NOMO-1 (cell line): ENCODE results near the gene ATL1.
A peak's percentile ranks its signal among the peaks of the same experiment; 100 is the strongest.
"Not testable (repeated sequence)": the region's sequence is repeated elsewhere in the genome, so short reads cannot be mapped to it uniquely, and the experiment has no call there.

Experiments used
- DNase-seq, 2 experiments: peaks; one replicate each; lab custom pipeline; 2025; ENCODE audit not compliant: unreplicated experiment in 2 of 2; lab: John Stamatoyannopoulos, UW

Gene ATL1

DNA sequence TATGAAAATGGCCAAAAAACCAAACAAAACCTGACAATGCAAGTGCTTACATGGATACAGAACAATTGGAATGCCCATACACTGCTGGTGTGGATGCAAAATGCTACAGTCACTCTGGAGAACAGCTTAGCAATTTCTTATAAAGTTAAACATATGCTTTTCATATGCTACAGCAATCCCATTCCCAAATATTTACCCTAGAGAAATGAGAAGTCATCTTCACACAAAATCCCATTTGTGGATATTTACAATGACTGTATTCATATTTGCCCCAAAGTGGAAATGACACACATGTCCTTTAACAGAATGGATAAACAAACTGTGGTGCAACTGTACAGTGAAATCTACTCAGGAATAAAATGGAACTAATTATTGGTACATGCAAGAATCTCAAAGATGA is 87.8 kb downstream of the ATL1 start:
- DNase-seq: no peak

DNA sequence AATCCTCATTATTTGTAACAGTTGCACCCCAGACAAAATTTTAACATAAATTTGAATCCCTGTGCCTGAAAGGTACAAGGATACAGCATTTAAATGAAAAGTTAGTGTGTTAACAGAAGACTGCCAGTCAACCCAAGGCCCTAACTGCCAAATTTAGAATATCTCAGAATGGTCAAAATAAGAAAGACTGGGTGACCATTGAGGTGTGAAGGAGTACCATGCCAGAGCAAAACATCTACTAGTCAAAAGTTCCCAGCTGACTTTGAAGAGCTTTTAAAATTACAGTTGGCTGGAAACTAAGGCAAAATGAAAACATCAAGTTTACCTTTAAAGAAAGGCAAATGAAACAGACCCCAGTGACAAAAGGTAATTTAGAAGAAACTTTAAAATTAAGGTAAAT is 89.7 kb downstream of the ATL1 start:
- no peak for DNase-seq

DNA sequence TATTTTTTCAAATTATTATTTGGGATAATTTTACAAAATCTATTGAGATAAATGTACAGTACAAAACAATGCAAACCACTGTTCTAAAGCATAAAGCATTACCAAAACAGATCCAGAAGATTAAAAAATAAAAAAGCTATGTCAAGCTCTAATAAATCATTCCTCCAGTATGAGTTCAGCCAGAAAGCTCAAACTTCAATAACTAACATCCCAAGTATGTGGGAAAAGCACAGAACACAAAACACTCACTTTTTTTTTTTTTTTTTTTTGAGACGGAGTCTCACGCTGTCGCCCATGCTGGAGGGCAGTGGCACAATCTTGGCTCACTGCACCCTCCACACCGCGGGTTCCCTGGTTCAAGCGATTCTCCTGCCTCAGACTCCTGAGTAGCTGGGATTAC is 96.8 kb downstream of the ATL1 start:
- DNase-seq: no peak

DNA sequence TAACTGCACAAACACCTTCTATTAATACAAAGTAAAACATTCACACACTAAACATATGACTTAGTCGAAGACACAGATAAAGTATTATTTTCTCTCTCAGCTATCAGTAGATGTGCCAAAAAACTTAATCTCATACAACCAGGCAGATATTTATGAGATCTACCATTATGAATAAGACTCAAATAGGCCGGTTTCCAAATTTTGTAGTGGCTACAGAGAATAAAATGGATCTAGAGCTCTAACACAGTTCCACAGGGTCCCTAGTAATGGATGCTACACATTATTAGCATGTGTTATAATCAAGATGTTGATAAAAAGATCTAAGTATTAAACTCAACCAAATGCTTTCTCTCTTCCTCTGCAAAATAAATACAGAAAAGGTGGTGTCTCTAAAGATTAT is 97.8 kb downstream of the ATL1 start:
- DNase-seq: no peak

DNA sequence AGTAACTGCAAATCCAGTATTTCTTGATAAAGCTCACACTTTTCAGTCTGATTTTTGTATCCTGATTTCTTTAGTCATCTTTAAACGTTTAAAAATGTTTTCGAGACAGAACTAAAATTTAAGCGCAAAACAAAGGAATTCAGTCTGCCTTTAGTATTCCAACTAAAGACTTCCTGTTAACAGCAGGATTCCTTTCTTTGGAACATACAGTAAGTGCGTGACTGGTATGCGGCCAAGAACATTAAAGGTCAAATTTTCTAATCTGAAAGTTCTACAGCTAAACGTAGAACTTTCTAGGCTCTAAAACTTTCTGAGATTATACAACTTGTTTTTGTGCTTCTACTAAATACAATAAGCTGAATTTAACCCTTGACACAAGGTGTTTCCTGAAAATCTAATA is 98.3 kb downstream of the ATL1 start:
- DNase-seq: no peak

DNA sequence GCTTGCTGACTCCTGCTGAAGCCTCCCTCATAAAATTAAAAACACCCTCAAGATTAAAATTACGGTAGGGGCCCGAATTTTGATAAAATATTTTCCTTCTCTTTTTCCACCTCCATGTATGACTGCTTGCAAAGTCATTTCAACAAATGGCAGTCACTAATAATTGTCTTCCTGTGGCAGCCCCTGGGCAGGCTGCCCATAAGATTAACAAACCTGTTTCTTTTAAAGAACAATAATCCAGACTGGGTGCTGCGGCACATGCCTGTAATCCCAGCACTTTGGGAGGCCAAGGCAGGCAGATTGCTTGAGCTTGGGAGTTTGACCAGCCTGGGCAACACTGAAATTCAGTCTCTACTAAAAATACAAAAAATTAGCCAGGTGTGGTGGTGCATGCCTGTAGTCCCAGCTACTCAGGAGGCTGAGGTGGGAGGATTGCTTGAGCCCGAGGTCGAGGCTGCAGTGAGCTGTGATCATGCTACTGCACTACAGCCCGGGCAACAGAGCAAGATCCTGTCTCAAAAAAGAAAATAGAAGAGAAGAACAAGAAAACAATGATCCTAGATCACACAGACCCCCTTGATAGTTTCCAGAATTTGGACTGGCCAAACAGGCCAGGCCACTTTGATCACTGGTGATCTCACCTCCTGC is 99.5 kb downstream of the ATL1 start:
- no peak for DNase-seq

DNA sequence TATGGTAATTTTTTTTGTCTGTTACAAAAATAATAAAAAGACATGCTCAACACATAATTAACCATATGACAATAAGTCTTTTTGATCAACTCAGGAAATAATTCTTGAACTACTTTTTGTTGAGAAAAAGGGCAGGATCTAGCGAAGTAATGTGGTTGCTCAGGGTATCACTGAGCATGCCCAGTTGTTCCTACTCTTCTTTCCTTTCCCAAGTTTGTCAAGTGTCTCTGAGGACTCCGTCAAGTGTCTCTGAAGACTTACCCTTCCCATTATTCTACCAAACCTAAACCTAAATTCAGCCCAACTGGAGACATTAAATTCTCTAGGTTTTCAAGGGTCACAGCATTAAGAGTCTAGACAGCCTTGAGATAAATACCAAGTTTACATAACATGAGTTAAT is 104.6 kb downstream of the ATL1 start:
- DNase-seq: not testable (repeated sequence)

DNA sequence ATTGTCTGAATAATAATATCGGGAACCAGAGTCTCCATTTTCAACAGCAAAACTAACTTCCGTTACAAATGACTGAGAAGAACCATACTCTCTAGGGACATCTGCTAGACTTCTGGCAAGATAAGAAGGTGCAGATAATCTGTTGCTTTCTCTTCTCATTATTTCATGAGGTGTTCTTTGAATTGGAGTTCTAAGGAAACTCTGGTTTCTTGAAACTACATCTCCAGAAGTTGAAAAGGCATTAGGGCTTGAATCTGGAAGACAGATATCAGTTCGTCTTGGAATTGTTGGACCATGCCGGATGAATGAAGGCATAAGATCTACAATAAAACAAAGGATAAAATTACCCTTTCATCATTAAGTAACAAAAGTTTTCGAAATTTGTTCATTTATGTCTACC is 105.4 kb downstream of the ATL1 start:
- DNase-seq: not testable (repeated sequence)

DNA sequence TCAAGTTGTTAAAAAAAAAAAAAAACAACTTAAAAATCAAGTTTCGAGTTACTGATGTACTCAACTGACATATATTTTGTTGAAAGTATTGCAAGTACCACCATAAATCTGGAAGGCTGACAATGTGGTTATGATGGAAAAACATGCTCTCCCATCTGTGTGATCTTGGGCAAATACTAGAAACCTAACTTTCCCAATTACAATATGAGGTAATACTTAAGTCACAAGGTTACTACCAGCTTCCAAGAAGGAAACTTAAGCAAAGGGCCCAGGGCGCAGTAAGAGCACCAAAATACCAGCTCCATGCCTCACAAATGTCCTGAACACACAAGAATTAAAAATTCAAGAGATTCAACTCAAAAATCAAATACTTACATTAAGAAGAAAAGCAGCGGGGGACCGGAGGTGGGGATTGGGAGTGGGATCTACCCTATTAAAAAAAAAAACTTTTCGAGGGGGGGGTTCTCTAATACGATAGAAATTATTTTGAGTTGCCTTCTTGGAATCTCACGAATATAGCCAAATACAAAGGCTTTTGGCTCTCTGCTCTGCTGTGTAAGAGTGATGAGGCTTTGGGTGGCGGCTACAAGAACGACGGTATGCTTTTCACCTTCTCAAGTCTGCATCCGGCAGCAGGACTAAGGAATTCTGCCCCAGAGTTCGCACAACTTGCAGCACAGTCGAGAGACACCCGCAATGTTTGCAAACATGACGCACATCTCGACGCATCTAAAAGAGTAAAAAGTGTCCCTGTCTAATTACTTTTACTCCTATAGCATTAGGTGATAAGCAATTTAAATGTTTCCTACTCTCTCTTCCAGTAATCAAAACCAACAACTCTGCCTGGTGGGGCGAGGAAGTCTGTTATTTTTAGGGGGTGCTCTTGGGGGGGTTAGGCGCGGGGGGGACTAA is 107.1 kb downstream of the ATL1 start:
- DNase-seq: peak in 1 of 2 experiments; percentile 8

DNA sequence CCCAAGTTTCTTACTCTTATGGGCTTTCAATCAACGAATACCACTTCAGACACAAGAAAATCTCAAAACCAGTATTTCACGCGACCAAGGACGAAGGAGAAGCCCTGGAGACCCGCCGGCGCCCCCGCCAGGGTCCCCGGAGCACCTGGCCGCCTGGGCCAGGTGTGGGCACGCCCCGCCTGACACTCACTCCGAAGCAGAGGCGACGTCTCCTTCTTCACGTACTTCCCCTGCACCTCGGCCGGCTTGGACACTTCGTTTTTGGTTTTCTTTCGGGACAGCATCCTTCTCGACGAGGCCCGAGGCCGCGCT is 107.7 kb downstream of the ATL1 start:
- DNase-seq: no peak

DNA sequence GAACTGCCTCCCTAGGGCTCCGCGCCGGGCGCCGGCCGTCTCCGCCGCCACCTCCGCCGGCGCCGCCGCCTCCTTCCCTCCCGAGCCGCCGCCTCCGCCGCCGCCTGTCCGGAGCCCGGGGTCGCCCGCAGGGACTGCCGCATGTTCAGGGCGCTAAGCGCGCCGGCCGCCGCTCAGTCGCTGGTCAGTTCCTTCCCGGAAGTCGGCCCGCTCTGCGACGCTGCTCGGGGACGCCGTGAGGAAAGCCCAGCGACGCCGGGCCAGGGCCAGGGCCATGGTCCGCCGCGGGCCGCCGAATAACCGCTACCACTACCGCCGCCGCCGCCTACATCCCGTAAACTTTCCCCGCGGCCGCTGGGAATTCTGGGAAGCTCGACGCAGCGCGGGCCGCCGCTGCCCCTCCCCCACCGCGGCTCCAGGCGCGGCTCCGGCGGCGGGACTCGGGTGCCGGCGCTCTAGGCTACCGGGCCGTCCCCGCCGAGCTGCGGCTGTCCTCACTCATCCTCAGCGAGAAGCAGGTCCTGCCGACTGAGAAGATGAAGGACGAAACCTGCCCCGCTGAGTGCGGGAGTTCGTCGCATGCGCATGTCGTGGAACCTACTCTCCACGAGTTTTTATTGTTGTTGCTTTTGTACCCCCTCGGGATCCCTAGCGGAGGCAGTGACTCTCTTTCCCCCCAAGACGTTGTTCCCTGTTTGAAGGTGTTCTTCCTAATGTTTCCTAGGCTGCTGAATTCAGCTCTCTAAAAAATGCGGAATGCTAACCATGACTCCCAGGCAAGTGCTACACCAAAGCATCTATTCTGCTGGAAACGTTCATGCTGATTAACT is 108.3 kb downstream of the ATL1 start, which contains the start of gene SAV1:
TSS of gene SAV1 (minus strand) at position 311 of the 830 bp plus-strand sequence. CDS start 339 bp downstream, outside the sequence.
- DNase-seq: peak; percentile 27 to 29

DNA sequence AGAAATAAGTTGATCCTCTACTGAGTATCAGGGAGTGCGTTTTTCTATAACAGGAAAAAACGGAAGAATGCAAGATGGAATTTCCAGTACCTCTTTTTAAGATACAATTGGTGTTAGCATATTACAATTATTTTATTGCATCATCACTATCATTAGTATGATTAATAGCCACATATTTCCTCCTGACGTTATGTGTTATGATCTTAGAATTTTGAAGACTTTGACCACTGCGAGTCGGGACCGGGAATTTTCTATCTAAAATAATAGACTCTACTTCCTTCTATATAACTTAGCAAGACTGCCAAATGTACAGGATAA is 108.8 kb downstream of the ATL1 start:
- DNase-seq: no peak

DNA sequence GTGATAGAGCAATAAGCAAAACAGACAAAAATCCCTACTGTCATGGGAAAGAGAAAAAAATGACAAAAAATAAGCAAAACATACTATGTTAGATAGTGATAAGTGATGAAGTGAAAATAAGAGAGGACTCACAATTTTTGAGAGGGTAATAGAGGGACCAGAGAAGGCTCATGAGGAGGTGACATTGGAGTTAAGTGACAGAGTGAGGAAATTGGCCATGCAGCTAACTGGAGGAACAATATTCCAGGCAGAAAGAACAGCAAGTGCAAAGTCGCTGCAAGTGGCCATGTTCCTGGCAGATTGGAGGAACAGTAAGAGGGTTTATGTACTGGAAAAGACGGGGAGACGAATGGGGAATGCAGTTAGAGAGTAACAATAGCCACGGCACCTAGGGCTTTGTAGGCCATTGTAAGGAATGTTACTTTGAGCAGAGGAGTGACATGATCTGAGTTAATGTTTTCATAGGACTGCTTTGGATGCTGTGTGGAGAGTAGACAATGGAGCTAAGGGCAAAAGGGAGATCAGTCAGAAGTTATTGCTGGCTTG is 109.6 kb downstream of the ATL1 start:
- DNase-seq: no peak

DNA sequence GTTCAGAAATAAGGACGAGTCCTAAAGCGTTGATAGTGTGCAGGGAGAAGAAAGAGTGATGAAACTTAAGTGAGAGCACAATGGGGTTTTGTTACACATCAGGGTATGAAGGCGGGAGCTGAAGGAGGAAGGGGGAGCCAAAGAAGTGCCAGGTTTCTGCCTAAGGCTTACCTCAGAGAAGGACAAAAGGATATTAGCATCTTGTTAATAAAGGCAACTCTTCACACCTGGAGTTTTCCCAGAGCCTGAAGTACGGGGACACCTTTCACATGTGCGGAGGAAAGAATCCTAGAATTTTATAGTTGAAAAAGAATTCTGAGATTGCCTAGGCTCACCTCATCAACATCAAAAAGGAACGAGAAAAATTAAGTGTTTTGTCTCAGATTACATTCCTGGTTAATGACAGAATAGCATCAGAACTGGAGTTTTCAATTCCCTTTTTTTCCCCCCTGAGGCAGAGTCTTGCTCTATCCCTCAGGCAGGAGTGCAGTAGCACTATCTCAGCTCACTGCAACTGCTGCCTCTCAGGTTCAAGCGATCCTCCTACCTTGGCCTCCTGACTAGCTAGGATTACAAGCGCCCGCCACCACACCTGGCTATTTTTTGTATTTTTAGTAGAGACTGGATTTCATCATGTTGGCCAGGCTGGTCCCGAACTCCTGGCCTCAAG is 110.4 kb downstream of the ATL1 start:
- DNase-seq: no peak

DNA sequence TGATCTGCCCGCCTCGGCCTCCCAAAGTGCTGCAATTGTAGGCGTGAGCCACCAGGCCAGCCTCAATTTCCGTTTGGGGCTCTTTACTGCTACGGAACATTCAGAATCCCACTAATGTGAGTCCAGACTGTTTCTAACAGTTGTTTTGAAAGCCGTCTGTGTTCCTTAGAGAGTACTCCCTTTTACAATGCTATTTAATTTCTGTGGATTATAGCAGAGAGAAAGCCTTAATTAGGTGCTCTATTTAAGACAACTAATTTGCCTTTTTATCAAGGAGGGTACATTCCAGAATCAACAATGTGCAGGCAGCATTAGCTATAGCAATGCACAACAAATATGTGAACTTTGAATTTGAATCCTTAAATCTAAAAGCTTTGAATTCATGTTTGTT is 110.9 kb downstream of the ATL1 start:
- no peak for DNase-seq

DNA sequence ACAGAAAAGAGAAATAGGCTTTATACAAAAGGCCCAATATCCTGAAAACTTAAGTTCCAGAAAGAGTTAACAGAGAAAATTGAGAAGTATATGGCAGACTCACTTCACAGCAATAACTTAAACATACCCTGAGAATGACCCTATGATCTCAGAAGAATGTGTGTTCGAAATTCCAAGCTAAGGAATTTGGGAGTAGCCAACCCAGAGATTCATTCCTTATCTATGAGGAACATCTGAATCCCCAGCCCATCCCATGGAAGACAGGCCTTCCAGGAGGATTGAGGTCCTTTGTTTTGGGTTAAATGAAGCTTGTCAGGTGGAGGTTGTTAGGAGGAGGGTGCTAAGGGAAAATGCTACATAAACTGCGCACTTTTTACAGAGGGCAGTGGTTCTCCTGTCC is 115.7 kb downstream of the ATL1 start:
- no peak for DNase-seq

DNA sequence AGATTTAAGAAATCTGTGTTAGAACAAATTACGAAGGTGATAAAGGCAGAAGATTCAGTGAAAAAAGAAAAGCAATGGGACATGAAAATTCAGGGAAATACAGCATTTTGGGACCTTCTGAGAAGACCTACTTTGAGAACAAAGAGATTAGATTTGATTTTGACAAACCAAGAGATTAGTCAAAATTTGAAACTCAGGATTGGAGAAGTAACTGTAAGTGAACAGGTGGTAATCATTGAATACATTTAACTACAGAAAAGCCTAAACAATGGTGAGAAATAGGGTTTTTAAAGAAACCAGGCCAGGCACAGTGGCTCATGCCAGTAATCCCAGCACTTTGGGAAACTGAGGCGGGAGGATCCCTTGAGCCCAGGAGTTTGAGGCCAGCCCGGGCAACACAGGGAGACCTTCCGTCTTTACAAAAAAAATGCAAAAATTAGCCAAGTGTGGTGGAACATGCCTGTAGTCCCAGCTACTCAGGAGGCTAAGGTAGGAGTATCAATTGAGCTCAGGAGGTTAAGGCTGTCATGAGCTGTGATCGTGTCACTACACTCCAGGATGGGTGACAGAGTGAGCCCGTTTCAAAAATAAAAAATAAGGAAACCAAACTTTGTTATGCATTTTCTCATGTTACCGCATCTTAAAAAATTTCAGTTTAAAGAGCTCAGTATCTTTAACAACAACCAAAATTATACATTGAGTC is 117.0 kb downstream of the ATL1 start:
- DNase-seq: no peak

DNA sequence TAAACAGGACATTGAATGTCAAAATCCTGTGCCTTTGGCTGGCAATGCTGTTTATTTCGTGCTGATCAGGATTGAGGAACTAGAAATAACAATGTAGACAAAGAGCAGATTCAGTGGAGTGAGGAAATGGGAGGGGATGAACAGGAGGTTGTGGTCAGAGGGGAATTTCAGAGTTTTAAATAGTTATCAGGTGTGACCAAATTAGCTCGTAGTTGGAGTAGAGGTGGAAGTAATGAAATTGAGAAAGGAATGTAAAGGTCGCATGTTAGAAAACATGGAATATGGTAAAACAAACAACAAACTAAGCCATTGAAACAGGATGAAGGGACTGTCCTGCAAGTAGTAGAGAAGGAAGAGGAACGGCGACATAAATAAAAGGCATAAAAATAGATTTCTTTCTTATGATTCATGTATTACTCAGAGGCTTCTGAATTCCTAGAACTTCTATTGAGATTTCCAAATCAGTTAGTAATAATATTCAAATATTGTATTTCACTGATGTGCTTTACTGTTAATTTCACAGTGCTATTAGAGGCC is 117.7 kb downstream of the ATL1 start:
- peak; percentile 1 to 52 for DNase-seq

DNA sequence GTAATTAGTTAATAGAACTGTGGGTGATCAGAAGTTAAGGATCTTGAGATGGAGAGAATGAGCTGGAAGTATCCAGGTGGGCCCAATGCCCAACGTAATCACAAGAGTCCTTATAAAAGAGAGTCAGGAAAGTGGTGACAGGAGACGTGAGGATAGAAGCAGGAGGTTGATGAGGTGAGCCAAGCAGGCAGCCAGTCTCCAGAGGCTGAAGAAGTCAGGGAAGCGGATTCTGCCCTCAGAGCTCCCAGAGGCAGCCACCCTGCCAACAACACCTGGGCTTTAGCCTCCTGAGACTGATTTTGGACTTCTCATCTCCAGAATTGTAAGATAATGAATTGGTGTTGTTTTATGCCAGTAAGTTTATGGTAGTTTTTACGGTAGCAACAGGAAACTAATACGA is 118.2 kb downstream of the ATL1 start:
- no peak for DNase-seq

DNA sequence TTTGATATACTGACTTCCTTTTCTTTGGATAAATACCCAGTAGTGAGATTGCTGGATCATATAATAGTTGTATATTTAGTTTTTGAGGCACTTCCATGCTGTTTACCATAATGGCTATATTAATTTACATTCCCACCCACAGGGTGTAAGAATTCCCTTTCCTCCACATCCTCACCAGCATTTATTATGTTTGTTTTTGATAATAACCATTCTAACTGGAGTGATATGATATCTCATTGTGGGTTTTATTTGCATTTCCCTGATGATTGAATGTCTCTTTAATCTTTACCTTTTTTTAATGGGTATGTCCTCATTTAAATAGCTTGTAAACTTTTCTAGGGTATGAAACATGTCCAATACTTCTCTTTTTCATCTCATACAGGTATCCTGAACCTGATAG is 119.7 kb downstream of the ATL1 start:
- DNase-seq: no peak
